H9 (cell line): Measurements from ENCODE around the gene NLE1. TPM values are rescaled to one million over a fixed set of nuclear protein-coding genes. Genes with fewer than 3 reads are reported as not detected.

Experiments used
- DNase-seq: peaks from one replicate; pipeline ENCODE4 v3.0.0-alpha.2; 2017
- H2AFZ ChIP-seq: one replicate; pipeline ENCODE4 v1.6.1; 2013; ENCODE audit warnings: mild to moderate bottlenecking, low read length, control low read depth, moderate library complexity
- H2AK5ac ChIP-seq: 2 replicates; pipeline ENCODE4 v1.6.1; 2013; ENCODE audit warnings: low read length, control low read depth, mixed read lengths; ENCODE audit not compliant: insufficient read length
- H2BK120ac ChIP-seq: one replicate; pipeline ENCODE4 v1.6.1; 2013; ENCODE audit warnings: low read depth, mild to moderate bottlenecking, low read length, control low read depth, inconsistent platforms; ENCODE audit not compliant: poor library complexity, severe bottlenecking
- H2BK12ac ChIP-seq: 2 replicates; pipeline ENCODE4 v1.6.1; 2013; ENCODE audit warnings: low read length, control low read depth, mixed read lengths, low read depth; ENCODE audit not compliant: insufficient read length
- H2BK15ac ChIP-seq: 2 replicates; pipeline ENCODE4 v1.6.1; 2013; ENCODE audit warnings: low read depth, low read length, control low read depth
- H2BK20ac ChIP-seq: one replicate; pipeline ENCODE4 v1.6.1; 2013; ENCODE audit warnings: low read depth, mild to moderate bottlenecking, low read length, control low read depth, inconsistent platforms; ENCODE audit not compliant: poor library complexity, severe bottlenecking
- H2BK5ac ChIP-seq: 2 replicates; pipeline ENCODE4 v1.6.1; 2013; ENCODE audit warnings: low read length, control low read depth, mixed read lengths; ENCODE audit not compliant: insufficient read length
- H3K14ac ChIP-seq: 2 replicates; pipeline ENCODE4 v1.6.1; 2013; ENCODE audit warnings: low read length, control low read depth; ENCODE audit not compliant: insufficient read depth
- H3K18ac ChIP-seq: 2 replicates; pipeline ENCODE4 v1.6.1; 2013; ENCODE audit warnings: low read depth, mild to moderate bottlenecking, mixed read lengths, low read length, control low read depth; ENCODE audit not compliant: insufficient read length
- H3K23ac ChIP-seq: 2 replicates; pipeline ENCODE4 v1.6.1; 2013; ENCODE audit warnings: low read length, control low read depth, mixed read lengths, low read depth; ENCODE audit not compliant: insufficient read length
- H3K23me2 ChIP-seq: 2 replicates; pipeline ENCODE4 v1.6.1; 2013; ENCODE audit warnings: low read depth, mild to moderate bottlenecking, mixed read lengths, low read length, control low read depth; ENCODE audit not compliant: insufficient read length, poor library complexity, severe bottlenecking
- H3K27ac ChIP-seq: 2 replicates; pipeline ENCODE4 v1.5.1; 2013; ENCODE audit warnings: low read length, control low read depth, mixed read lengths, low read depth; ENCODE audit not compliant: insufficient read length
- H3K27me3 ChIP-seq: 2 replicates; pipeline ENCODE4 v1.6.1; 2013; ENCODE audit warnings: low read length, control low read depth, inconsistent platforms; ENCODE audit not compliant: insufficient read depth
- H3K4ac ChIP-seq: 2 replicates; pipeline ENCODE4 v1.6.1; 2013; ENCODE audit warnings: low read depth, mild to moderate bottlenecking, control low read depth, inconsistent platforms, low read length, moderate library complexity
- H3K4me1 ChIP-seq: 2 replicates; pipeline ENCODE4 v1.6.1; 2013; ENCODE audit warnings: low read length, control low read depth, inconsistent platforms; ENCODE audit not compliant: insufficient read depth
- H3K4me2 ChIP-seq: 2 replicates; pipeline ENCODE4 v1.6.1; 2013; ENCODE audit warnings: low read length, control low read depth, mixed read lengths; ENCODE audit not compliant: insufficient read length, insufficient read depth
- H3K56ac ChIP-seq: 2 replicates; pipeline ENCODE4 v1.6.1; 2013; ENCODE audit warnings: low read depth, mild to moderate bottlenecking, mixed read lengths, low read length, control low read depth; ENCODE audit not compliant: insufficient read length
- H3K79me1 ChIP-seq: 2 replicates; pipeline ENCODE4 v1.6.1; 2013; ENCODE audit warnings: low read depth, mild to moderate bottlenecking, moderate library complexity, low read length, control low read depth, inconsistent platforms; ENCODE audit not compliant: insufficient read depth, poor library complexity, severe bottlenecking
- H3K79me2 ChIP-seq: 2 replicates; pipeline ENCODE4 v1.6.1; 2013; ENCODE audit warnings: low read length, control low read depth, inconsistent platforms; ENCODE audit not compliant: insufficient read depth
- H3K9ac ChIP-seq: 2 replicates; pipeline ENCODE4 v1.6.1; 2013; ENCODE audit warnings: low read length, control low read depth, mixed read lengths; ENCODE audit not compliant: insufficient read length; ENCODE audit errors: extremely low read depth
- H3K9me3 ChIP-seq: one replicate; pipeline ENCODE4 v1.6.1; 2013; ENCODE audit warnings: low read depth, low read length, inconsistent platforms; ENCODE audit not compliant: control insufficient read depth
- H3T11ph ChIP-seq: one replicate; pipeline ENCODE4 v1.6.1; 2013; ENCODE audit warnings: mild to moderate bottlenecking, low read length, control low read depth, inconsistent platforms
- H4K20me1 ChIP-seq: one replicate; pipeline ENCODE4 v1.6.1; 2013; ENCODE audit not compliant: control insufficient read depth, insufficient read length, insufficient read depth
- H4K5ac ChIP-seq: 2 replicates; pipeline ENCODE4 v1.6.1; 2013; ENCODE audit warnings: low read depth, mild to moderate bottlenecking, mixed read lengths, low read length, control low read depth; ENCODE audit not compliant: insufficient read length
- H4K8ac ChIP-seq: replicated peaks from 2 replicates; pipeline ENCODE4 v1.6.1; 2013; ENCODE audit warnings: low read length, control low read depth, mixed read lengths, low read depth; ENCODE audit not compliant: insufficient read length
- H4K91ac ChIP-seq: 2 replicates; pipeline ENCODE4 v1.6.1; 2013; ENCODE audit warnings: low read depth, mild to moderate bottlenecking, moderate library complexity, mixed read lengths, low read length, control low read depth; ENCODE audit not compliant: insufficient read length
- H3K27ac Mint-ChIP-seq, 3 experiments: 2 replicates in 2 of 3; 3 replicates in 1 of 3; pipeline ENCODE4 v1.8.0; 2020 to 2021; ENCODE audit warnings: mixed read lengths in 3 of 3, mild to moderate bottlenecking in 1 of 3, moderate library complexity in 1 of 3
- H3K27me3 Mint-ChIP-seq: 2 replicates; pipeline ENCODE4 v1.8.0; 2021; ENCODE audit warnings: low read depth, mild to moderate bottlenecking, moderate library complexity, mixed read lengths
- H3K36me3 Mint-ChIP-seq, 3 experiments: 2 replicates in 2 of 3; 3 replicates in 1 of 3; pipeline ENCODE4 v1.8.0; 2020 to 2021; ENCODE audit warnings: low read depth in 3 of 3, mixed read lengths in 3 of 3; ENCODE audit not compliant: insufficient read depth in 1 of 3
- H3K4me1 Mint-ChIP-seq, 2 experiments: 2 replicates each; pipeline ENCODE4 v1.8.0; 2020; ENCODE audit warnings: mixed read lengths in 2 of 2
- H3K4me3 Mint-ChIP-seq, 2 experiments: 2 replicates in 1 of 2; 3 replicates in 1 of 2; pipeline ENCODE4 v1.8.0; 2020 to 2021; ENCODE audit warnings: mild to moderate bottlenecking in 2 of 2, mixed read lengths in 2 of 2, moderate library complexity in 1 of 2
- H3K9me3 Mint-ChIP-seq, 2 experiments: 2 replicates in 1 of 2; 3 replicates in 1 of 2; pipeline ENCODE4 v1.8.0; 2020; ENCODE audit warnings: mild to moderate bottlenecking in 2 of 2, mixed read lengths in 2 of 2, moderate library complexity in 1 of 2
- CTCF ChIP-seq: fragments of 200-600 bp; sonication (generic); conservative IDR thresholded peaks from 3 replicates; pipeline ENCODE4 v1.8.0; 2021; ENCODE audit warnings: antibody characterized with exemption, mild to moderate bottlenecking
- WGBS: extraction: QIAGEN DNeasy Blood & Tissue Kit; methylation state at CpG from one replicate; pipeline ENCODE4 v1.1.7; 2013; ENCODE audit warnings: missing lambda C conversion rate, low lambda C conversion rate, mixed read lengths; ENCODE audit not compliant: insufficient read length; ENCODE audit errors: extremely low coverage; 5-methylcytosine and 5-hydroxymethylcytosine counted together
- total RNA-seq: library from RNA; stranded (reverse); gene quantifications from 2 replicates; pipeline ENCODE4 v1.2.1, GENCODE V29; 2021

NLE1 gene
- total RNA-seq, 1 experiment from 2014 or later, result 43.9 TPM

GRCh38 chr17:35176897-35177296 is 34.8 kb upstream of the NLE1 start:
- Mint-ChIP-seq H3K27me3 (peaks cover 6% of the 10 kb centered on the region), H3K36me3 (no peaks in the 10 kb centered on the region; a peak in 1 of 7 replicates), H3K9me3 (peaks cover 2 to 6% of the 10 kb centered on the region in 2 experiments; a peak in 2 of 5 replicates), H3K4me1 (no peaks in the 10 kb centered on the region), H3K27ac (no peak overlapping the region; a peak in 1 of 7 replicates), H3K4me3 (no peak overlapping the region)
- Histone ChIP-seq H3K27me3 (no peaks in the 10 kb centered on the region), H3K9ac (no peak overlapping the region), H3K9me3 (no peaks in the 10 kb centered on the region), H2BK20ac (no peak overlapping the region), H2BK120ac (no peak overlapping the region), H2BK15ac (no peak overlapping the region), H2AFZ (no peak overlapping the region), H3K23ac (no peak overlapping the region), H3K4me2 (no peak overlapping the region), H3K4me1 (no peaks in the 10 kb centered on the region), H3K27ac (no peak overlapping the region), H4K8ac (no peak overlapping the region), H3K4ac (no peak overlapping the region), H3K18ac (no peak overlapping the region), H2AK5ac (no peak overlapping the region), H3K79me1 (no peaks in the 10 kb centered on the region), H3K79me2 (no peaks in the 10 kb centered on the region), H3K56ac (no peak overlapping the region), H3K14ac (no peak overlapping the region), H2BK12ac (no peak overlapping the region), H4K91ac (no peak overlapping the region), H3T11ph (no peak overlapping the region), H2BK5ac (no peak overlapping the region), H4K20me1 (no peaks in the 10 kb centered on the region), H3K23me2 (peaks cover 3% of the 10 kb centered on the region), H4K5ac (no peak overlapping the region)
- DNase-seq, result no peak
- TF ChIP-seq CTCF, result no peak
- no CpG with 5 or more reads among the region's 8 CpGs for WGBS
